Fibroblast of the aortic adventitia (primary cell): ENCODE measurements around the gene FADD. TPM values are rescaled to one million over a fixed set of nuclear protein-coding genes. Genes with fewer than 3 reads are reported as not detected.

Experiments
- DNase-seq: peaks from one replicate; pipeline ENCODE4 v3.0.0-alpha.2; 2010; ENCODE audit warnings: low read depth
- H3K4me3 ChIP-seq: 2 replicates; pipeline ENCODE4 v1.5.1; 2011; ENCODE audit warnings: low read depth, mild to moderate bottlenecking, control low read depth, low read length, moderate library complexity
- total RNA-seq: library from RNA; depleted of rRNA; stranded (reverse); fragments of >200 nt; gene quantifications from 2 replicates; pipeline ENCODE4 v1.2.3, GENCODE V29; 2012; ENCODE audit warnings: low replicate concordance
- TF ChIP-seq, protein P1 (sequence below): IDR thresholded peaks from 2 replicates; pipeline ENCODE4 v1.5.1; 2011; ENCODE audit warnings: mild to moderate bottlenecking, low read length, control low read depth, inconsistent platforms; ENCODE audit not compliant: insufficient read depth

The FADD gene
- total RNA-seq, 1 donor = 30.8 TPM

- H3K4me3 ChIP-seq = no peak overlapping the region
- no peak for DNase-seq
- TF ChIP-seq, protein P1, sequence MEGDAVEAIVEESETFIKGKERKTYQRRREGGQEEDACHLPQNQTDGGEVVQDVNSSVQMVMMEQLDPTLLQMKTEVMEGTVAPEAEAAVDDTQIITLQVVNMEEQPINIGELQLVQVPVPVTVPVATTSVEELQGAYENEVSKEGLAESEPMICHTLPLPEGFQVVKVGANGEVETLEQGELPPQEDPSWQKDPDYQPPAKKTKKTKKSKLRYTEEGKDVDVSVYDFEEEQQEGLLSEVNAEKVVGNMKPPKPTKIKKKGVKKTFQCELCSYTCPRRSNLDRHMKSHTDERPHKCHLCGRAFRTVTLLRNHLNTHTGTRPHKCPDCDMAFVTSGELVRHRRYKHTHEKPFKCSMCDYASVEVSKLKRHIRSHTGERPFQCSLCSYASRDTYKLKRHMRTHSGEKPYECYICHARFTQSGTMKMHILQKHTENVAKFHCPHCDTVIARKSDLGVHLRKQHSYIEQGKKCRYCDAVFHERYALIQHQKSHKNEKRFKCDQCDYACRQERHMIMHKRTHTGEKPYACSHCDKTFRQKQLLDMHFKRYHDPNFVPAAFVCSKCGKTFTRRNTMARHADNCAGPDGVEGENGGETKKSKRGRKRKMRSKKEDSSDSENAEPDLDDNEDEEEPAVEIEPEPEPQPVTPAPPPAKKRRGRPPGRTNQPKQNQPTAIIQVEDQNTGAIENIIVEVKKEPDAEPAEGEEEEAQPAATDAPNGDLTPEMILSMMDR = no peak
Observed at GRCh38 chr11:70230840-70231710, 28.0 kb downstream of the FADD start.

DNA sequence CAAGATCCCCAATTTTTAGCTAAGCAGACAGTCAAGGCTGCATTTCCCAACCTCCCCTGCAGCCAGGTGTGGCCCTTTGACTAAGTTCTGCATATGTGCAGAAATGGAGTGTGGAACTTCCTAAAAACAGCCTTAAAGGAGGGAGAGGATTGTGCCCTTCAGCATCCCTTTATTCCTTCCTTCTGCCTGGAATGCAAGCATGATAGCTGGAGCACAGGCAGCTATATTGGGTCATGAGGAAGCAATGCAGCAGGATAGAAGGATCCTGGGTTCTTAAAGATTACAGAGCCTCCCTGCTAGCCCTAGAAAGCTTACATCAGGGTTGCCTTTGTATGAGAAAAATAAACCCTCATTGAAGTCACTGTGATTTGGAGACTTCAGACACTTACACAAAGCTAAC is 29.9 kb downstream of the FADD start:
- TF ChIP-seq, protein P1 = no peak
- DNase-seq = no peak
- no peak overlapping the region for H3K4me3 ChIP-seq

GRCh38 chr11:70233511-70233934 is 30.4 kb downstream of the FADD start:
- TF ChIP-seq, protein P1 = no peak
- DNase-seq = peak; percentile 76
- H3K4me3 ChIP-seq = no peak overlapping the region

DNA sequence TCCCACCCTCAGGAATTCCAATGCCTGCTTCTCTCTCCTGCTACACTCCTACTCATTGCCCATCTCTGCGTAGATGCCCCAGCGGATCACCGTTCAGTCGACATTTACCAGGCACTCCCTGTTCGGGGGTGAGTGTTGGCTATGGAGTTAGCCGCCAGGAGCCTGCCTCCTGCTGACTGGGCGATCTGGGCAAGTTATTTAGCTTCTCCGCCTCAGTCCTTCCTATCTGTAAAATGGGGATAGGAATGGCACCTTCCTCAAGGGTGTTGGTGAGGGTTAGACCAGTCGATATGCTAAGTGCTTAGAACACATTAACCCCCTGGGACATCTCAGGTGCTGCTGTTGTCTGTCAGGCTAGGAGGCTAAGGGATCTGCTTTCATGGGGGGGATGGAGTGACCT is 30.9 kb downstream of the FADD start:
- TF ChIP-seq, protein P1 = no peak
- H3K4me3 ChIP-seq = no peak overlapping the region
- no peak for DNase-seq

GRCh38 chr11:70240337-70240736 is 37.2 kb downstream of the FADD start:
- H3K4me3 ChIP-seq = no peak overlapping the region
- TF ChIP-seq, protein P1 = no peak
- no peak for DNase-seq

DNA sequence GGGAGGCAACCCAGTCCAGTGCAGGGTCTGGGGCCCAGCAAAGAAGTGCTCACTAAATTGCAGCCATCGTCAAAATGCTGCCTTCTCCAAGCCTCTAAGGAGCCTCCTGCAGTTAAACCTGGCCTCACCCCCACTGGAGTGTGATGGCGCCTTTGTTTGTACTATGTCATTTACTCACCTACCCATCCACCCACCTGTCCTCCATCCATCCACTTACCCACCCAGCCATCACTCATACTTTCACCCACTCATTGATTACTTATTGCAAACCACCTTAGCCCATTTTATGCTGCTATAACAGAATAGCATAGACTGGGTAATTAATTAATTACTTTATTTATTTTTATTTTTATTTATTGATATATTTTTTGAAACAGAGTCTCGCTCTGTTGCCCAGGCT is 38.6 kb downstream of the FADD start:
- H3K4me3 ChIP-seq = no peak overlapping the region
- TF ChIP-seq, protein P1 = no peak
- no peak for DNase-seq
